HG02678 (cell line): ENCODE measurements around the gene METTL3.
"Not testable (repeated sequence)": the region's sequence is repeated elsewhere in the genome, so short reads cannot be mapped to it uniquely, and the experiment has no call there.

Experiments used
- ATAC-seq: cut with Tn5 transposase; IDR thresholded peaks from one replicate; pipeline ENCODE4 v1.9.1; 2021; ENCODE audit warnings: mild to moderate bottlenecking, moderate library complexity; ENCODE audit not compliant: unreplicated experiment

Gene METTL3

GRCh38 chr14:21510735-21511657 lies at the start of gene METTL3:
Gene METTL3, minus strand, starts transcription at chr14:21511340. Its CDS starts 117 bp downstream, at chr14:21511223.
- peak; percentile 98 for ATAC-seq

GRCh38 chr14:21558703-21559170 lies 47.6 kb upstream of the METTL3 start:
- ATAC-seq = no peak

DNA sequence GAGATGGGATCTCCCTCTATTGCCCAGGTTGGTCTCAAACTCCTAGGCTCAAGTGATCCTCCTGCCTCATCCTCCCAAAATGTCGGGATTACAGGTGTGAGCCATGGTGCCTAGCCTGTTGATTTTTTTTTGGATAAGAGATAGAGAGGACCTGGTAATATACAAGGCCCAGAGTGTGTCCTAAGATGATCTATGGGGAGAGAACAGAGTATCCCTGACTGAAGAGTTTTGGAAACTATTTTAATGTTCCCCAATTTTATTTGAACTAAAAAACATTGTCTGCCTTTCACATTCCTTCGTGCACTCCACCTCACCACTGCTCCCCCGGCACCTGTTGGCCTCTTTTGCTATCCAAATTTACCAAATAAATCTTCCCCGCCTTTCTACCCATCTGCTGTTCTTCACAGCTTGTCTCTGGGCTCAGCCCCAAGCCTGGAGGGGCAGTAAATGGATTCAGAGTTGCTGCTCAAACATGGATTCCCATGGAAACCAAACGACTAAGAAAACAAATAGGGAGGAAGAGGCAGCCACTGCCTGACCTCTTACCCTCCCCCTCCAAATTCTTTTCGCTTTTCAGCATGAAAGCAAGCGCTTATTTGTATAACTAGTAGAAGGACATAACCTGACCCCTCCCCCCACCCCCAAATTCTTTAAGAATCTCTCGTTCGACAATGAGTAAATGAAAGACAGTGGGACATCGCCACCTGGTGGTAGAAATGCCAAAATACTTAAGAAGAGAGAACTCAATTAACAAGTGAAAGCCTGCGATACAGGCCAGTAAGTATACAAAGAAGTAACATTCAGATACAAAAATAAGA lies 46.2 kb upstream of the METTL3 start:
- ATAC-seq = no peak

DNA sequence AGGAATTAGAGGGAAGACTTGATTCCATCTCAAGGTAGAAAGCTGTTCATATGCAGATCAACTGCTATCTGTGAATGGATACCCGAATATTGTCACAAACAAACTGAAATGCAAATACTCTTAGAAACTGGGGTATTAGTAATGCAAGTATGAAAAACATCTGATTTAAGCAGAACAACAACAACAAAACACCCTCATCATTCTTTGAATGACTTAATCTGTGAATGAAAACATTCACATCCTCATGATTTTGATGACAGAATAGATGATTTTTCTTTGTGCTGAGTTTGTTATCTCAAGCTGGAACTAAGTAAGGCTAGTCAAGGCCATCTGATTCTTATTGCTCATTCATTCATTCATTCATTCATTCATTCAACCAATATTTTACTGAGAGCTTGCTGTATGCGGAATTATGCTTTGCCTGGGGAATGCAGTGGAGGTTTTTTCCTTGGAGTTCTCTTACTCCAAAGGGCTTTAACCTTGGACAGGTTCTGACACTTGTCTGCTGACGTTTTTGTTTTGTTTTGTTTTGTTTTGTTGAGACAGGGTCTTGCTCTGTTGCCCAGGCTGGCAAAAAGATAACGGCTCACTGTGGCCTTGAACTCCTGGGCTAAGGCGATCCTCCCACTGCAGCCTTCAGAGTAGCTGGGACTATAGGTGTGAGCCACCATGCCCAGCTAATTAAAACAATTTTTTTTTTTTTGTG lies 45.4 kb upstream of the METTL3 start:
- ATAC-seq = no peak

GRCh38 chr14:21553266-21553665 lies 42.1 kb upstream of the METTL3 start:
- ATAC-seq = no peak

GRCh38 chr14:21544588-21544987 lies 33.4 kb upstream of the METTL3 start:
- not testable (repeated sequence) for ATAC-seq

- ATAC-seq = no peak
Observed at GRCh38 chr14:21543963-21544362, 32.8 kb upstream of the METTL3 start.

- no peak for ATAC-seq
Observed at GRCh38 chr14:21543521-21543960, 32.4 kb upstream of the METTL3 start.

GRCh38 chr14:21541413-21542074 lies 30.4 kb upstream of the METTL3 start:
- no peak for ATAC-seq

- no peak for ATAC-seq
Observed at GRCh38 chr14:21539189-21539940, 28.2 kb upstream of the METTL3 start.

GRCh38 chr14:21537090-21537424 lies 25.9 kb upstream of the METTL3 start:
- ATAC-seq = no peak

GRCh38 chr14:21536418-21537089 lies 25.4 kb upstream of the METTL3 start:
- no peak for ATAC-seq

- ATAC-seq = no peak
Observed at GRCh38 chr14:21535545-21536417, 24.6 kb upstream of the METTL3 start.

DNA sequence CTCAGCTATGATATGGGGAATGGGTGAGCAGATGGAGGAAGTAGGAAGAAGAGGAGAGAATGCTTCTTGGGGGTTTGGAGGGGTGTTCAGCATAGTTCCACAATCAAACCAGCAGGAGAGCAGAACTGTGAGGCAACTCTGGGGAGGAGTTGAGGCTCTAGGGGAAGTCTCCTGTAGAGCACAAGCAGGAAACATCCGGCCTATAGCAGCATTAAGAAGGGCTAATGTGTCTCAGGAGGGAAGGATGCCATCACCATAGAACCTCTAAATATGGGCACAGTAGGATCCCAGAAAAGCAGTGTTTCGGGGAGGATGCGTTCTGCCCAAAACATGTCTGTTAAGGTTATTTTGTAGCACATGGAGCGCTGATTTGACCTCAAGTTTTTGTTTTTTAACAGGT lies 23.4 kb upstream of the METTL3 start:
- ATAC-seq = no peak

DNA sequence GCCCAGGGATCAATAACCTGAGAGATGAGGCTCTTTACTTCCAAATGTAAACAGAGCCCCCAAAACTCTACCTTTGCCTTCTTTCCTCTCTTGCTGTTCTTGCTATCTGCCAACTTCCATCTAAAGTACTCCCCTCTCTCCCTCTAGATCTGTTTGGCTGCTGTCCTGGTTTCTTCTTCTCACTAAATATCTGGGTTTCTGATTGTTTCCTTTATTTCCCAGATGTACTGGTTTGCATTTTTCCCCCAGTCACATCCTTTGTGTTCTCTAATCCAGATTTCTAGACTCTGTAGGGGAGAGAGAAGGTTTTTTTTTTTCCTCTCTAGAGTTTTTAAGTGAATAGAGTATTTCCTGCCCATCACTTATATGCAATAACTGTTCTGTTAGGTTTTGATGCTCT lies 22.2 kb upstream of the METTL3 start:
- no peak for ATAC-seq

- no peak for ATAC-seq
Observed at GRCh38 chr14:21529515-21529914, 18.4 kb upstream of the METTL3 start.

- ATAC-seq = no peak
Observed at GRCh38 chr14:21528381-21529348, 17.5 kb upstream of the METTL3 start.
